Loucy (cell line): ENCODE results near the gene BCAP31.

Source experiments
- EZH2phosphoT487 ChIP-seq: fragments of 200-600 bp; IDR thresholded peaks from 2 replicates; pipeline ENCODE4 v1.6.1; 2018; ENCODE audit warnings: antibody characterized with exemption, mild to moderate bottlenecking, moderate library complexity, borderline replicate concordance
- TF ChIP-seq, protein P1 (sequence below): fragments of 200-600 bp; sonication (generic); conservative IDR thresholded peaks from 2 replicates; pipeline ENCODE4 v1.5.1; 2014; ENCODE audit warnings: mild to moderate bottlenecking, antibody characterized with exemption, low read length

DNA sequence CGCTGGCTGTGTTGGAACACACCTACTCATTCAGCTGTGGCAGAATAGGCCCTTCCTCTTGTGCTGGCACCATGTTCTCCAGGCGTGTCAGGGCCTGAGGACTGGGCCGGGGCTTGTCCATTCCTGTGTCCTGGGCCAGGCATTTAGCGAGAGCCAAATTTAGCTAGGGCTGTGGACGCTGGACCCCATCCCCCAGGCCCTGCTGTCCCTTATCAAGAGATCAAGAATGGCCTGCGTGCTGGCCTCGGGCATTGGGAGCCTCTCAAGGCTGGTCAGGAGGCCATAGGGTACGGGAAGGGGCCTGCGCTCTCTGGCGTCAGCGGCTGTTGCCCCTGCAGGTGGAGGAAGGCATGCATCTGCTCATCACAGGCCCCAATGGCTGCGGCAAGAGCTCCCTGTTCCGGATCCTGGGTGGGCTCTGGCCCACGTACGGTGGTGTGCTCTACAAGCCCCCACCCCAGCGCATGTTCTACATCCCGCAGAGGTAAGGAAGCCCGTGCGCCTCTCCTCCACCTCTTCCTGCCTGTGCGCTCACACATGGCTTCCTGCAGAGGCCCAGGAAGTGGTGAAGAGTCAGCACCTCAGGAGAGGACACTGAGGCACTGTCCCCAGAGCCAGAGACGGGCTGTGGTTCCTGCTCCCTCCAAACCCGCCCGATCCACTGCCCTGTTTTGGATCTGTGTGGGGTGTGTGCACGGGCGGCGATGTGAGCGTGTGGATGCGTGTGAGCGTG lies 15.7 kb upstream of the BCAP31 start:
- TF ChIP-seq, protein P1, sequence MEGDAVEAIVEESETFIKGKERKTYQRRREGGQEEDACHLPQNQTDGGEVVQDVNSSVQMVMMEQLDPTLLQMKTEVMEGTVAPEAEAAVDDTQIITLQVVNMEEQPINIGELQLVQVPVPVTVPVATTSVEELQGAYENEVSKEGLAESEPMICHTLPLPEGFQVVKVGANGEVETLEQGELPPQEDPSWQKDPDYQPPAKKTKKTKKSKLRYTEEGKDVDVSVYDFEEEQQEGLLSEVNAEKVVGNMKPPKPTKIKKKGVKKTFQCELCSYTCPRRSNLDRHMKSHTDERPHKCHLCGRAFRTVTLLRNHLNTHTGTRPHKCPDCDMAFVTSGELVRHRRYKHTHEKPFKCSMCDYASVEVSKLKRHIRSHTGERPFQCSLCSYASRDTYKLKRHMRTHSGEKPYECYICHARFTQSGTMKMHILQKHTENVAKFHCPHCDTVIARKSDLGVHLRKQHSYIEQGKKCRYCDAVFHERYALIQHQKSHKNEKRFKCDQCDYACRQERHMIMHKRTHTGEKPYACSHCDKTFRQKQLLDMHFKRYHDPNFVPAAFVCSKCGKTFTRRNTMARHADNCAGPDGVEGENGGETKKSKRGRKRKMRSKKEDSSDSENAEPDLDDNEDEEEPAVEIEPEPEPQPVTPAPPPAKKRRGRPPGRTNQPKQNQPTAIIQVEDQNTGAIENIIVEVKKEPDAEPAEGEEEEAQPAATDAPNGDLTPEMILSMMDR, result no peak
- TF ChIP-seq EZH2phosphoT487, result no peak
